HEK293 (cell line): Measurements from ENCODE around the gene IKZF1.

ENCODE experiments used
- CTCF ChIA-PET: fragments of 350-600 bp; formaldehyde crosslinking; extraction: SDS; loops from one replicate; lab custom pipeline; 2021; ENCODE audit warnings: antibody characterized with exemption; lab: Yijun Ruan, JAX
- POLR2A ChIA-PET: fragments of 300-600 bp; formaldehyde crosslinking; extraction: SDS; loops from one replicate; lab custom pipeline; 2020; ENCODE audit warnings: antibody characterized with exemption, inconsistent platforms; lab: Yijun Ruan, JAX
- H3K27ac ChIP-seq: fragments of 200-500 bp; sonication (Bioruptor generic); 2 replicates; pipeline ENCODE4 v1.5.1; 2014; ENCODE audit warnings: low read depth, low read length, control low read depth, inconsistent platforms; ENCODE audit errors: extremely low read depth
- H3K36me3 ChIP-seq, 2 experiments: fragments of 200-500 bp in 1 of 2; sonication (Bioruptor generic) in 1 of 2; 1 replicate in 1 of 2; 2 replicates in 1 of 2; pipeline ENCODE4 v1.5.1; 2014 to 2017; ENCODE audit warnings: inconsistent platforms in 2 of 2, low read length in 2 of 2; ENCODE audit not compliant: control insufficient read depth in 2 of 2, insufficient read depth in 1 of 2
- H3K4me1 ChIP-seq: fragments of 200-500 bp; sonication (Bioruptor generic); 2 replicates; pipeline ENCODE4 v1.5.1; 2014; ENCODE audit warnings: mild to moderate bottlenecking, low read length, inconsistent platforms; ENCODE audit not compliant: control insufficient read depth, insufficient read depth
- H3K4me3 ChIP-seq: 2 replicates; pipeline ENCODE4 v1.5.1; 2011; ENCODE audit warnings: low read depth, mild to moderate bottlenecking, control low read depth, low read length, moderate library complexity
- H3K9me3 ChIP-seq: fragments of 200-500 bp; sonication (Bioruptor generic); 2 replicates; pipeline ENCODE4 v1.5.1; 2014; ENCODE audit warnings: low read depth, low read length, inconsistent platforms; ENCODE audit not compliant: control insufficient read depth, insufficient read depth
- INSM2 ChIP-seq: fragments of 450-650 bp; formaldehyde crosslinking; IDR thresholded peaks from 2 replicates; pipeline ENCODE4 v1.5.1; 2016; ENCODE audit warnings: missing biosample characterization, missing genetic modification characterization
- REST ChIP-seq: fragments of 450-650 bp; formaldehyde crosslinking; IDR thresholded peaks from 2 replicates; pipeline ENCODE4 v1.5.1; 2016; ENCODE audit warnings: missing biosample characterization, missing genetic modification characterization
- SCRT1 ChIP-seq: fragments of 450-650 bp; formaldehyde crosslinking; IDR thresholded peaks from 2 replicates; pipeline ENCODE4 v1.5.1; 2016; ENCODE audit warnings: missing biosample characterization, missing genetic modification characterization, borderline replicate concordance
- TCF7L2 ChIP-seq: IDR thresholded peaks from 2 replicates; pipeline ENCODE4 v1.6.1; 2011; ENCODE audit warnings: low read depth, mild to moderate bottlenecking, inconsistent platforms, low read length, moderate library complexity, borderline replicate concordance
- ZBTB20 ChIP-seq: fragments of 450-650 bp; formaldehyde crosslinking; IDR thresholded peaks from 2 replicates; pipeline ENCODE4 v1.5.1; 2016; ENCODE audit warnings: missing biosample characterization, missing genetic modification characterization
- ZNF112 ChIP-seq: fragments of 450-650 bp; formaldehyde crosslinking; IDR thresholded peaks from 2 replicates; pipeline ENCODE4 v1.5.0; 2017; ENCODE audit warnings: missing biosample characterization, missing genetic modification characterization
- ZNF133 ChIP-seq: fragments of 450-650 bp; formaldehyde crosslinking; IDR thresholded peaks from 2 replicates; pipeline ENCODE4 v1.5.1; 2016; ENCODE audit warnings: missing biosample characterization, missing genetic modification characterization
- ZNF335 ChIP-seq: fragments of 450-650 bp; formaldehyde crosslinking; conservative IDR thresholded peaks from 2 replicates; pipeline ENCODE4 v1.5.1; 2016; ENCODE audit warnings: missing biosample characterization, missing genetic modification characterization
- ZNF391 ChIP-seq: fragments of 450-650 bp; formaldehyde crosslinking; IDR thresholded peaks from 2 replicates; pipeline ENCODE4 v1.5.1; 2016; ENCODE audit warnings: low read depth, missing biosample characterization, missing genetic modification characterization, borderline replicate concordance
- ZNF664 ChIP-seq: fragments of 450-650 bp; formaldehyde crosslinking; IDR thresholded peaks from 2 replicates; pipeline ENCODE4 v1.5.1; 2016; ENCODE audit warnings: missing biosample characterization, missing genetic modification characterization
- ZNF692 ChIP-seq: fragments of 450-650 bp; formaldehyde crosslinking; IDR thresholded peaks from 2 replicates; pipeline ENCODE4 v1.5.1; 2016; ENCODE audit warnings: missing biosample characterization, missing genetic modification characterization
- ZNF791 ChIP-seq: fragments of 450-650 bp; formaldehyde crosslinking; IDR thresholded peaks from 2 replicates; pipeline ENCODE4 v1.5.1; 2016; ENCODE audit warnings: missing biosample characterization, missing genetic modification characterization

Gene IKZF1

GRCh38 chr7:50302486-50303334 is 1.8 kb upstream of the IKZF1 start (continued):
- TF ChIP-seq TCF7L2: no peak

- no peaks in the 10 kb centered on the region for H3K4me1 ChIP-seq
- no peak for TF ChIP-seq INSM2 (tag by site-specific recombination)
- no peak for TF ChIP-seq ZNF391
- TF ChIP-seq REST (tag by site-specific recombination): no peak
- TF ChIP-seq ZNF112: no peak
- no peak for TF ChIP-seq ZNF692
- TF ChIP-seq ZNF664 (tag by site-specific recombination): no peak
- TF ChIP-seq SCRT1 (tag by site-specific recombination): no peak
- no peak for TF ChIP-seq ZNF791 (tag by site-specific recombination)
- peak overlapping the region; percentile 48 for H3K4me3 ChIP-seq
- CTCF ChIA-PET: no interaction called here
- POLR2A ChIA-PET: no interaction called here
- no peaks in the 10 kb centered on the region for H3K36me3 ChIP-seq
- no peak overlapping the region; the same call in 1 of the 2 replicates for H3K27ac ChIP-seq
- H3K9me3 ChIP-seq: no peaks in the 10 kb centered on the region
Measured at GRCh38 chr7:50303335-50304128, 984 bp upstream of the IKZF1 start.

GRCh38 chr7:50304911-50305582 is 531 bp downstream of the IKZF1 start:
- ChIA-PET POLR2A (no interaction called here), CTCF (no interaction called here)
- no peaks in the 10 kb centered on the region for H3K4me1 ChIP-seq
- no peak overlapping the region for H3K27ac ChIP-seq
- no peaks in the 10 kb centered on the region for H3K36me3 ChIP-seq
- TF ChIP-seq ZNF335 (tag by site-specific recombination) (peak; percentile 53), ZNF133 (no peak), ZBTB20 (peak; percentile 19; the same call in 1 of the 2 replicates)
- H3K4me3 ChIP-seq: peak overlapping the region; percentile 48
- H3K9me3 ChIP-seq: no peaks in the 10 kb centered on the region
